Endothelial cell of umbilical vein (primary cell): Measurements from ENCODE around the gene LMAN2.

Experiments
- CTCF ChIP-seq, 2 donors: IDR thresholded peaks; 1 replicate in 1 of 2; 2 replicates in 1 of 2; pipeline ENCODE4 v1.5.1; 2011; ENCODE audit warnings: low read length in 2 of 2, mild to moderate bottlenecking in 2 of 2, moderate library complexity in 2 of 2, control low read depth in 1 of 2, inconsistent platforms in 1 of 2, low read depth in 1 of 2; ENCODE audit not compliant: insufficient read depth in 1 of 2; ENCODE audit errors: extremely low read depth in 1 of 2
- EZH2 ChIP-seq: IDR thresholded peaks from 2 replicates; pipeline ENCODE4 v1.6.1; 2012; ENCODE audit warnings: borderline replicate concordance, low read depth, mild to moderate bottlenecking, moderate library complexity, low read length, inconsistent platforms; ENCODE audit not compliant: severe bottlenecking
- FOS ChIP-seq: IDR thresholded peaks from 2 replicates; pipeline ENCODE4 v1.6.1; 2011; ENCODE audit warnings: mild to moderate bottlenecking, low read length, moderate library complexity, borderline replicate concordance; ENCODE audit not compliant: insufficient read depth
- GATA2 ChIP-seq: IDR thresholded peaks from 2 replicates; pipeline ENCODE4 v1.7.0; 2011; ENCODE audit warnings: low read depth, mild to moderate bottlenecking, moderate library complexity, mixed read lengths, low read length; ENCODE audit not compliant: insufficient read length, insufficient read depth
- JUN ChIP-seq: IDR thresholded peaks from 2 replicates; pipeline ENCODE4 v1.6.1; 2011; ENCODE audit warnings: borderline replicate concordance, low read depth; ENCODE audit not compliant: insufficient read length, insufficient read depth
- MAX ChIP-seq: IDR thresholded peaks from 2 replicates; pipeline ENCODE4 v1.6.1; 2011; ENCODE audit not compliant: insufficient read depth, insufficient read length
- MYC ChIP-seq: IDR thresholded peaks from one replicate; pipeline ENCODE4 v1.6.1; 2011; ENCODE audit warnings: mild to moderate bottlenecking, low read depth, low read length
- POLR2A ChIP-seq: IDR thresholded peaks from 2 replicates; pipeline ENCODE4 v1.6.1; 2012; ENCODE audit warnings: low read depth, mild to moderate bottlenecking, control low read depth, low read length
- POLR2AphosphoS5 ChIP-seq: IDR thresholded peaks from 2 replicates; pipeline ENCODE4 v1.6.1; 2012; ENCODE audit warnings: low read depth, mild to moderate bottlenecking, control low read depth, low read length, moderate library complexity; ENCODE audit not compliant: insufficient read depth

GRCh38 chr5:177353093-177353492 lies 1.6 kb upstream of the LMAN2 start:
- no peak for TF ChIP-seq CTCF (IDR thresholded peaks at IDR 0.05; ENCODE audit: extremely low read depth in 1 of 2, insufficient read depth in 1 of 2, low read depth in 1 of 2, low read length in 2 of 2)
- TF ChIP-seq EZH2 = no peak
- TF ChIP-seq POLR2A = no peak
- TF ChIP-seq JUN = no peak
- no peak for TF ChIP-seq MAX
- no peak for TF ChIP-seq POLR2AphosphoS5
- TF ChIP-seq MYC = no peak
- TF ChIP-seq FOS = no peak
- no peak for TF ChIP-seq GATA2
